WTC11 (cell line): ENCODE results near the gene ARHGAP23. TPM values are rescaled to one million over a fixed set of nuclear protein-coding genes. Genes with fewer than 3 reads are reported as not detected.
A peak's percentile ranks its signal among the peaks of the same experiment; 100 is the strongest.

ENCODE experiments used
- ATAC-seq: fragments of 200-7000 bp; cut with Tn5 transposase; 2 replicates; pipeline ENCODE4 v1.10.0; 2021; ENCODE audit warnings: mild to moderate bottlenecking, moderate library complexity
- CTCF ChIA-PET: fragments of 300-600 bp; sonication (Branson Sonifier 250); formaldehyde crosslinking; loops from one replicate; lab custom pipeline; 2021; ENCODE audit warnings: antibody characterized with exemption; lab: Charles Lee
- POLR2A ChIA-PET: fragments of 350-600 bp; sonication (Branson Sonifier 250); formaldehyde crosslinking; loops from one replicate; lab custom pipeline; 2021; ENCODE audit warnings: antibody characterized with exemption; lab: Charles Lee
- DNase-seq: peaks from one replicate; pipeline ENCODE4 v3.0.0; 2021; ENCODE audit warnings: low spot score
- H3K27ac Mint-ChIP-seq: 2 replicates; pipeline ENCODE4 v1.8.0; 2021; ENCODE audit warnings: mixed read lengths
- H3K27me3 Mint-ChIP-seq: 2 replicates; pipeline ENCODE4 v1.8.0; 2021; ENCODE audit warnings: low read depth, mild to moderate bottlenecking, moderate library complexity, mixed read lengths
- H3K36me3 Mint-ChIP-seq: 2 replicates; pipeline ENCODE4 v1.8.0; 2021; ENCODE audit warnings: mixed read lengths
- H3K4me1 Mint-ChIP-seq: 2 replicates; pipeline ENCODE4 v1.8.0; 2022; ENCODE audit warnings: mixed read lengths
- H3K4me3 Mint-ChIP-seq: 2 replicates; pipeline ENCODE4 v1.8.0; 2021; ENCODE audit warnings: mild to moderate bottlenecking, moderate library complexity, mixed read lengths
- H3K9me3 Mint-ChIP-seq: 2 replicates; pipeline ENCODE4 v1.8.0; 2021; ENCODE audit warnings: mixed read lengths
- CREB1 ChIP-seq: sonication (generic); formaldehyde crosslinking; IDR thresholded peaks from 2 replicates; pipeline ENCODE4 v1.8.0; 2023; ENCODE audit warnings: mild to moderate bottlenecking, missing genetic modification reagents
- E2F5 ChIP-seq: sonication (generic); formaldehyde crosslinking; IDR thresholded peaks from 2 replicates; pipeline ENCODE4 v1.8.1; 2022; ENCODE audit warnings: mild to moderate bottlenecking, moderate library complexity, missing genetic modification reagents
- ETV6 ChIP-seq: sonication (generic); formaldehyde crosslinking; IDR thresholded peaks from 2 replicates; pipeline ENCODE4 v1.8.1; 2022; ENCODE audit warnings: mild to moderate bottlenecking, missing genetic modification reagents
- FOXK1 ChIP-seq: sonication (generic); formaldehyde crosslinking; IDR thresholded peaks from 2 replicates; pipeline ENCODE4 v1.8.0; 2022; ENCODE audit warnings: mild to moderate bottlenecking, moderate library complexity, missing genetic modification reagents
- FOXP1 ChIP-seq: sonication (generic); formaldehyde crosslinking; IDR thresholded peaks from 2 replicates; pipeline ENCODE4 v1.8.0; 2022; ENCODE audit warnings: missing genetic modification reagents, mild to moderate bottlenecking, moderate library complexity, borderline replicate concordance
- NFE2L1 ChIP-seq: sonication (generic); formaldehyde crosslinking; IDR thresholded peaks from 2 replicates; pipeline ENCODE4 v1.8.1; 2023; ENCODE audit warnings: missing genetic modification reagents
- NR2C2 ChIP-seq: sonication (generic); formaldehyde crosslinking; IDR thresholded peaks from 2 replicates; pipeline ENCODE4 v1.8.0; 2022; ENCODE audit warnings: mild to moderate bottlenecking, missing genetic modification reagents
- OVOL2 ChIP-seq: fragments of 250-450 bp; sonication (Bioruptor Pico); IDR thresholded peaks from 2 replicates; pipeline ENCODE4 v1.9.0; 2021; ENCODE audit warnings: mild to moderate bottlenecking, borderline replicate concordance
- RELA ChIP-seq: sonication (generic); formaldehyde crosslinking; IDR thresholded peaks from 2 replicates; pipeline ENCODE4 v1.8.1; 2022; ENCODE audit warnings: missing genetic modification reagents, mild to moderate bottlenecking, borderline replicate concordance
- SMAD4 ChIP-seq: sonication (generic); formaldehyde crosslinking; IDR thresholded peaks from 2 replicates; pipeline ENCODE4 v1.8.0; 2022; ENCODE audit warnings: mild to moderate bottlenecking, missing genetic modification reagents
- SP1 ChIP-seq: sonication (generic); formaldehyde crosslinking; conservative IDR thresholded peaks from 2 replicates; pipeline ENCODE4 v1.8.1; 2022; ENCODE audit warnings: missing genetic modification reagents
- TCF7 ChIP-seq: sonication (generic); formaldehyde crosslinking; IDR thresholded peaks from 2 replicates; pipeline ENCODE4 v1.8.0; 2022; ENCODE audit warnings: mild to moderate bottlenecking, low read depth, missing genetic modification reagents, moderate library complexity
- TEAD1 ChIP-seq: sonication (generic); formaldehyde crosslinking; IDR thresholded peaks from 2 replicates; pipeline ENCODE4 v1.8.0; 2022; ENCODE audit warnings: mild to moderate bottlenecking, missing genetic modification reagents
- TP53 ChIP-seq: sonication (generic); formaldehyde crosslinking; IDR thresholded peaks from 2 replicates; pipeline ENCODE4 v1.8.1; 2023; ENCODE audit warnings: mild to moderate bottlenecking, missing genetic modification reagents
- ZNF121 ChIP-seq: sonication (generic); formaldehyde crosslinking; IDR thresholded peaks from 2 replicates; pipeline ENCODE4 v1.8.0; 2023; ENCODE audit warnings: missing genetic modification reagents
- ZNF263 ChIP-seq: sonication (generic); formaldehyde crosslinking; IDR thresholded peaks from 2 replicates; pipeline ENCODE4 v1.8.1; 2022; ENCODE audit warnings: low read depth, mild to moderate bottlenecking, moderate library complexity, missing genetic modification reagents
- ZNF317 ChIP-seq: sonication (generic); formaldehyde crosslinking; IDR thresholded peaks from 2 replicates; pipeline ENCODE4 v1.8.1; 2023; ENCODE audit warnings: low read depth, mild to moderate bottlenecking, moderate library complexity, missing genetic modification reagents, borderline replicate concordance
- ZNF423 ChIP-seq: fragments of 250-450 bp; sonication (Bioruptor Pico); IDR thresholded peaks from 2 replicates; pipeline ENCODE4 v2.1.2; 2022; ENCODE audit warnings: mild to moderate bottlenecking, moderate library complexity
- total RNA-seq: library from RNA; stranded (reverse); gene quantifications from 3 replicates; pipeline ENCODE4 v1.2.3, GENCODE V29; 2021
- TF ChIP-seq, protein P1 (sequence below): sonication (generic); formaldehyde crosslinking; IDR thresholded peaks from 2 replicates; pipeline ENCODE4 v1.8.0; 2023; ENCODE audit warnings: missing genetic modification reagents
- TF ChIP-seq, protein P2 (sequence below): sonication (generic); formaldehyde crosslinking; IDR thresholded peaks from 2 replicates; pipeline ENCODE4 v1.8.0; 2022; ENCODE audit warnings: mild to moderate bottlenecking, missing genetic modification reagents

Gene ARHGAP23
- total RNA-seq, 1 experiment from 2014 or later: 66.0 TPM

DNA sequence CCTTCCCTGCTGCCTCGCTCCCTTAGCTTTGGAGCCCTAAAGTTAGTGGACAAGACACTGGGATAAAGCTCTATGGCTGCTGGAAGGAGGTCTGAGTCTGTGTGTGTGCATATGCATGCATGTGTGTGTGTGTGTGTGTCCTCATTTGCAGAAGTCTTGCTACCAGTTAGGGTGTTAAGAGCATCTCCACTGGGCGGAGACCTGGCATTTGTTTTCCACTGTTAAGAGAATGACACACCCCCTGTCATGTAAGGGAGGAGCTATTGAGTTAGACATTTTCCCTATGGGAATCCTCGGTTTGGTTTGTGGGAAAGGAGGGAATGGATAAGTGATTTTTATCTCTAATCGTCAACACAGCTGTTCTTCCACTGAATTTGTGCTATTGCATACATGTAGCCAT lies 24.8 kb upstream of the ARHGAP23 start:
- H3K4me3 Mint-ChIP-seq: peak overlapping the region; percentile 45
- ChIA-PET POLR2A (interaction anchor here (0.5 to 1.4 kb wide), 7 partner anchors 9 to 79 kb away, joined by 3 to 10 read pairs (median 4); partner anchors contain the start of gene SOCS7), CTCF (interaction anchor here (0.7 to 4.3 kb wide), 24 partner anchors 10 to 259 kb away, joined by 3 to 62 read pairs (median 6); partner anchors contain the start of gene SOCS7)
- TF ChIP-seq, protein P1, sequence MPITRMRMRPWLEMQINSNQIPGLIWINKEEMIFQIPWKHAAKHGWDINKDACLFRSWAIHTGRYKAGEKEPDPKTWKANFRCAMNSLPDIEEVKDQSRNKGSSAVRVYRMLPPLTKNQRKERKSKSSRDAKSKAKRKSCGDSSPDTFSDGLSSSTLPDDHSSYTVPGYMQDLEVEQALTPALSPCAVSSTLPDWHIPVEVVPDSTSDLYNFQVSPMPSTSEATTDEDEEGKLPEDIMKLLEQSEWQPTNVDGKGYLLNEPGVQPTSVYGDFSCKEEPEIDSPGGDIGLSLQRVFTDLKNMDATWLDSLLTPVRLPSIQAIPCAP (CRISPR knock-in tag): no peak
- TF ChIP-seq OVOL2 (CRISPR knock-in tag): no peak
- H3K9me3 Mint-ChIP-seq: no peaks in the 10 kb centered on the region
- DNase-seq: no peak
- peak; percentile 62 for ATAC-seq
- H3K27me3 Mint-ChIP-seq: no peaks in the 10 kb centered on the region
- peaks cover 37% of the 10 kb centered on the region for H3K4me1 Mint-ChIP-seq
- peak overlapping the region; percentile 70; the same call in 1 of the 2 replicates for H3K27ac Mint-ChIP-seq
- peaks cover 33% of the 10 kb centered on the region for H3K36me3 Mint-ChIP-seq

- peak; percentile 60 for ATAC-seq
- DNase-seq: no peak
- POLR2A ChIA-PET: interaction anchor here (0.9 to 1.7 kb wide), 6 partner anchors 8 to 79 kb away, joined by 3 to 10 read pairs (median 4); partner anchors contain the start of gene SOCS7
- CTCF ChIA-PET: interaction anchor here (0.9 to 4.3 kb wide), 23 partner anchors 9 to 258 kb away, joined by 3 to 62 read pairs (median 7); partner anchors contain the start of gene SOCS7
- Mint-ChIP-seq H3K27me3 (no peaks in the 10 kb centered on the region), H3K36me3 (peaks cover 28% of the 10 kb centered on the region), H3K9me3 (no peaks in the 10 kb centered on the region), H3K27ac (peak overlapping the region; percentile 91)
- peak; percentile 85; the same call in 1 of the 2 replicates for TF ChIP-seq ZNF263 (CRISPR knock-in tag)
- TF ChIP-seq SP1: 0 out of 2 replicates have a peak, but pooled peaks have one; percentile 3
- no peak for TF ChIP-seq NR2C2
- TF ChIP-seq, protein P2, sequence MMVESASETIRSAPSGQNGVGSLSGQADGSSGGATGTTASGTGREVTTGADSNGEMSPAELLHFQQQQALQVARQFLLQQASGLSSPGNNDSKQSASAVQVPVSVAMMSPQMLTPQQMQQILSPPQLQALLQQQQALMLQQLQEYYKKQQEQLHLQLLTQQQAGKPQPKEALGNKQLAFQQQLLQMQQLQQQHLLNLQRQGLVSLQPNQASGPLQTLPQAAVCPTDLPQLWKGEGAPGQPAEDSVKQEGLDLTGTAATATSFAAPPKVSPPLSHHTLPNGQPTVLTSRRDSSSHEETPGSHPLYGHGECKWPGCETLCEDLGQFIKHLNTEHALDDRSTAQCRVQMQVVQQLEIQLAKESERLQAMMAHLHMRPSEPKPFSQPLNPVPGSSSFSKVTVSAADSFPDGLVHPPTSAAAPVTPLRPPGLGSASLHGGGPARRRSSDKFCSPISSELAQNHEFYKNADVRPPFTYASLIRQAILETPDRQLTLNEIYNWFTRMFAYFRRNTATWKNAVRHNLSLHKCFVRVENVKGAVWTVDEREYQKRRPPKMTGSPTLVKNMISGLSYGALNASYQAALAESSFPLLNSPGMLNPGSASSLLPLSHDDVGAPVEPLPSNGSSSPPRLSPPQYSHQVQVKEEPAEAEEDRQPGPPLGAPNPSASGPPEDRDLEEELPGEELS: peak; percentile 66; the same call in 1 of the 2 replicates
- TF ChIP-seq ZNF121 (CRISPR knock-in tag): peak; percentile 91
- TF ChIP-seq FOXP1 (CRISPR knock-in tag): 0 out of 2 replicates have a peak, but pooled peaks have one; percentile 40
- 0 out of 2 replicates have a peak, but pooled peaks have one; percentile 39 for TF ChIP-seq E2F5 (CRISPR knock-in tag)
- peak; percentile 69; the same call in 1 of the 2 replicates for TF ChIP-seq TEAD1 (CRISPR knock-in tag)
- 0 out of 2 replicates have a peak, but pooled peaks have one; percentile 42 for TF ChIP-seq ETV6 (CRISPR knock-in tag)
- 0 out of 2 replicates have a peak, but pooled peaks have one; percentile 25 for TF ChIP-seq ZNF317 (CRISPR knock-in tag)
- TF ChIP-seq TP53: peak; percentile 59; the same call in 1 of the 2 replicates
- peak; percentile 60; the same call in 1 of the 2 replicates for TF ChIP-seq NFE2L1
- TF ChIP-seq FOXK1 (CRISPR knock-in tag): 0 out of 2 replicates have a peak, but pooled peaks have one; percentile 34
- peak; percentile 66; the same call in 1 of the 2 replicates for TF ChIP-seq ZNF423
- 0 out of 2 replicates have a peak, but pooled peaks have one; percentile 47 for TF ChIP-seq CREB1 (CRISPR knock-in tag)
- no peak for TF ChIP-seq TCF7 (CRISPR knock-in tag)
- TF ChIP-seq SMAD4 (CRISPR knock-in tag): no peak
- no peak for TF ChIP-seq RELA (CRISPR knock-in tag)
- TF ChIP-seq, all 79 proteins: peak for 14
- H3K4me3 Mint-ChIP-seq: peak overlapping the region; percentile 48
- H3K4me1 Mint-ChIP-seq: peaks cover 37% of the 10 kb centered on the region
Measured at GRCh38 chr17:38404174-38404943, 23.9 kb upstream of the ARHGAP23 start.
